Neural cell (in vitro differentiated cells): ENCODE results near the gene GART.

Source experiments
- RAD21 ChIP-seq: fragments of 450-650 bp; conservative IDR thresholded peaks from 2 replicates; pipeline ENCODE4 v1.6.1; 2014; ENCODE audit warnings: antibody characterized with exemption, mild to moderate bottlenecking, moderate library complexity
- TF ChIP-seq, protein P1 (sequence below): IDR thresholded peaks from 2 replicates; pipeline ENCODE4 v1.6.1; 2012; ENCODE audit warnings: borderline replicate concordance

DNA sequence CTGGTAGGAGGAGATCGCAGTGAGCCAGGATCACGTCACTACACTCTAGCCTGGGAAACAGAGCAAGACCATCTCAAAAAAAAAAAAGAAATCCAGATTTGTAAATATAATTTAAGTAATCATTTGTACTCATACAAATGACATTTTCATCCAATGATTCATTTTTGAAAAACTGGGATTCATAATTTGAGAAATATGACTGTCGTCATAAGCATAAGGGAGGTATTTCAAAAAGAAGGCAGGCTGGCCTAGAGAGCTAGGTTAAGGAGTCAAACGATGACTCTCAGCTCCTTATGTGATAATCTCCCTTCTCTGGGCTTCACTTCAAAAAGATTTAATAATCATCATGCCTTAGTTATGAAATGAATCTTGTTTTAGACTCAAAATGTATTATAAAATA is 2.3 kb downstream of the GART start:
- TF ChIP-seq, protein P1, sequence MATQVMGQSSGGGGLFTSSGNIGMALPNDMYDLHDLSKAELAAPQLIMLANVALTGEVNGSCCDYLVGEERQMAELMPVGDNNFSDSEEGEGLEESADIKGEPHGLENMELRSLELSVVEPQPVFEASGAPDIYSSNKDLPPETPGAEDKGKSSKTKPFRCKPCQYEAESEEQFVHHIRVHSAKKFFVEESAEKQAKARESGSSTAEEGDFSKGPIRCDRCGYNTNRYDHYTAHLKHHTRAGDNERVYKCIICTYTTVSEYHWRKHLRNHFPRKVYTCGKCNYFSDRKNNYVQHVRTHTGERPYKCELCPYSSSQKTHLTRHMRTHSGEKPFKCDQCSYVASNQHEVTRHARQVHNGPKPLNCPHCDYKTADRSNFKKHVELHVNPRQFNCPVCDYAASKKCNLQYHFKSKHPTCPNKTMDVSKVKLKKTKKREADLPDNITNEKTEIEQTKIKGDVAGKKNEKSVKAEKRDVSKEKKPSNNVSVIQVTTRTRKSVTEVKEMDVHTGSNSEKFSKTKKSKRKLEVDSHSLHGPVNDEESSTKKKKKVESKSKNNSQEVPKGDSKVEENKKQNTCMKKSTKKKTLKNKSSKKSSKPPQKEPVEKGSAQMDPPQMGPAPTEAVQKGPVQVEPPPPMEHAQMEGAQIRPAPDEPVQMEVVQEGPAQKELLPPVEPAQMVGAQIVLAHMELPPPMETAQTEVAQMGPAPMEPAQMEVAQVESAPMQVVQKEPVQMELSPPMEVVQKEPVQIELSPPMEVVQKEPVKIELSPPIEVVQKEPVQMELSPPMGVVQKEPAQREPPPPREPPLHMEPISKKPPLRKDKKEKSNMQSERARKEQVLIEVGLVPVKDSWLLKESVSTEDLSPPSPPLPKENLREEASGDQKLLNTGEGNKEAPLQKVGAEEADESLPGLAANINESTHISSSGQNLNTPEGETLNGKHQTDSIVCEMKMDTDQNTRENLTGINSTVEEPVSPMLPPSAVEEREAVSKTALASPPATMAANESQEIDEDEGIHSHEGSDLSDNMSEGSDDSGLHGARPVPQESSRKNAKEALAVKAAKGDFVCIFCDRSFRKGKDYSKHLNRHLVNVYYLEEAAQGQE, result no peak
- TF ChIP-seq RAD21, result no peak
